Measurements from ENCODE around the gene RGS18.

The RGS18 gene

DNA sequence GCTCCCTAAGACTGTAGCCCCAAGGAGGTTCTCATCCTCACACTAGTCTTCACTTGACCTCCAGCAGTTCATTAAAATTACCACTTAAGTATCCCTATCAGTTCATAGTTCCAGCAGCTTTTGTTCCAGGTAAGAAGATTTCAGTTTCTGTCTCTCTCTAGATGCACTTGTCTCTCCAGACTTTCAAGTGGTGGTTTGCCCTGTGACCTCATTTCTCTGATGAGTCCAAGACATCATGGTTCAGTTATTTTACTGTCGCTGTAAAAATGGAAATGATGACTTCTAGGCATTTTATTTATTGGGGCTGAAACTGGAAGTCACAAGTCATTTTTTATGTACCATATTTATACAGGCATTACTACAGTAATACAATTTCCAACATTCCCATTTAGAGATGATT lies 17.9 kb upstream of the RGS18 start:
- H3K9me3 ChIP-seq: no peaks in the 10 kb centered on the region
- no peak for TF ChIP-seq CTCF (IDR thresholded peaks at IDR 0.05; ENCODE audit: low read depth, low read length)
- H3K36me3 ChIP-seq: no peaks in the 10 kb centered on the region
- no peaks in the 10 kb centered on the region for H3K4me1 ChIP-seq
- no peak for DNase-seq
- no peaks in the 10 kb centered on the region for H3K27me3 ChIP-seq
- H3K4me3 ChIP-seq (ENCODE audit: low read depth, low read length): no peak overlapping the region

DNA sequence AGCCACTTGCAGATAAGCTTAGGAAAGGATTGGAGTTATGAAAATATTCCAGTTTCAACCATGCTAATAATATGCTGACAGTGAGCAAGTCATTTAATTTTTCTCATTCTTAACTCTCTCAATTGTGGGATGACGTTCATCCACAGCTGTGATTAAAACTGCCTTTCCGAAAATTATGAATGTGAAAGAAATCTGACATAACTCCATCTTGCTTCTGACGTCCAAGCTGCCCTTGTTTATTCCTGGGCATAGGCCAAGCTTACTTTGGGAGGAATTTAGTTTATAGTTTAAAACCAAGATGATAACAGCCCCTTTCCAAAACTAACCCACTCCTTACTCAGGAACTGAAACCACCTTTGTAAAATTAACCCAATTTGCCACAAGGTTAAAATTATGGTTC lies 11.0 kb upstream of the RGS18 start:
- Histone ChIP-seq H3K4me1 (no peaks in the 10 kb centered on the region), H3K27me3 (no peaks in the 10 kb centered on the region), H3K36me3 (no peaks in the 10 kb centered on the region), H3K9me3 (no peaks in the 10 kb centered on the region), H3K4me3 (ENCODE audit: low read depth, low read length) (no peak overlapping the region)
- TF ChIP-seq CTCF (IDR thresholded peaks at IDR 0.05; ENCODE audit: low read depth, low read length): no peak
- DNase-seq: no peak

GRCh38 chr1:192147696-192148095 lies 10.6 kb upstream of the RGS18 start:
- H3K27me3 ChIP-seq: no peaks in the 10 kb centered on the region
- DNase-seq: no peak
- no peak overlapping the region for H3K4me3 ChIP-seq (ENCODE audit: low read depth, low read length)
- no peaks in the 10 kb centered on the region for H3K4me1 ChIP-seq
- TF ChIP-seq CTCF (IDR thresholded peaks at IDR 0.05; ENCODE audit: low read depth, low read length): no peak
- no peaks in the 10 kb centered on the region for H3K9me3 ChIP-seq
- no peaks in the 10 kb centered on the region for H3K36me3 ChIP-seq

DNA sequence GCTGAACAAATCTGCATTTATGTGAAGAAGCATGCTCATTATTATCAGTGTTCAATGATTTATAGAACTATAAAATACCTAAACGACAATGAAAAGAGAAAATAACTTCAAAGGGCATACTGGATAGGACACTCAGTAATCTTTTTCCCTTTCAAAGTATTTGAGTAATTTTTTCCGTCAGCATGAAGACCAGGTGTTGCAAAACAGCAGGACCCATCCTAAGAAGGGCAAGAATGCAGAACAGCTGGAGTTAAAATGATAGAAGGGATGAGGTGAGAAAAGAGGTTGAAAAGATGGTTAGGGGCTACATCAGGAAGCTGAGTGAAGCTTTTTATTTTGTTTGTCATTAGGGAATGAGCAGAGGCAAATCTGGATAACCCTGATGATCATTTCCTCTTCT lies 7.1 kb upstream of the RGS18 start:
- no peaks in the 10 kb centered on the region for H3K36me3 ChIP-seq
- no peak for TF ChIP-seq CTCF (IDR thresholded peaks at IDR 0.05; ENCODE audit: low read depth, low read length)
- H3K27me3 ChIP-seq: no peaks in the 10 kb centered on the region
- H3K4me3 ChIP-seq (ENCODE audit: low read depth, low read length): no peak overlapping the region
- H3K4me1 ChIP-seq: no peaks in the 10 kb centered on the region
- H3K9me3 ChIP-seq: no peaks in the 10 kb centered on the region
- DNase-seq: no peak

DNA sequence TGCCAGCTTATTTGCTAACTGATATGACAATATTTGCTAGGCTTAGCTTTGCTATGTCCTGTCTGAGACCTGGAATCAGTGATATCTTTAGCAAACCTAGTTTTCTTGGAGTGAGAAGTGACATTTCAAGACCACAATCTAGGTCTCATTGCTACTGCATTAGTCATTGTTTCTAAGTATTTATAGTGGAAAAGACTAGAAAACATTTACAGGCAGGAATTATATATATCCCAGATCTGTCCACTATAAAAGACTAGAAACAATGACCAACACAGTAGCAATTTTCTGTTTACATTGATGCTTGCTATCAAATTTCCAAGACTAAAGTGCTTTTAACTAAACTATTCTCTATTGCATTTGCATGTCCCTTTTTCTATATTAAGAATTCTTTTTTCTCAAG lies 5.0 kb upstream of the RGS18 start:
- no peak for DNase-seq
- no peak overlapping the region for H3K4me3 ChIP-seq (ENCODE audit: low read depth, low read length)
- no peak for TF ChIP-seq CTCF (IDR thresholded peaks at IDR 0.05; ENCODE audit: low read depth, low read length)
- H3K9me3 ChIP-seq: no peaks in the 10 kb centered on the region
- no peaks in the 10 kb centered on the region for H3K4me1 ChIP-seq
- H3K36me3 ChIP-seq: no peaks in the 10 kb centered on the region
- no peaks in the 10 kb centered on the region for H3K27me3 ChIP-seq

GRCh38 chr1:192157067-192157466 lies 1.2 kb upstream of the RGS18 start:
- DNase-seq: no peak
- H3K9me3 ChIP-seq: no peaks in the 10 kb centered on the region
- no peak overlapping the region for H3K4me3 ChIP-seq (ENCODE audit: low read depth, low read length)
- no peaks in the 10 kb centered on the region for H3K4me1 ChIP-seq
- no peak for TF ChIP-seq CTCF (IDR thresholded peaks at IDR 0.05; ENCODE audit: low read depth, low read length)
- H3K36me3 ChIP-seq: no peaks in the 10 kb centered on the region
- H3K27me3 ChIP-seq: no peaks in the 10 kb centered on the region
